NCI-H510A treated with DMSO at 0.1 percent for 48 hours (cell line): ENCODE data around the gene MZB1.
"Not testable (repeated sequence)": the region's sequence is repeated elsewhere in the genome, so short reads cannot be mapped to it uniquely, and the experiment has no call there.

Experiments
- DNase-seq: peaks from one replicate; lab custom pipeline; 2025; lab: John Stamatoyannopoulos, UW

The MZB1 gene

GRCh38 chr5:139391570-139392323 lies 2.0 kb upstream of the MZB1 start:
- peak; percentile 5 for DNase-seq

- no peak for DNase-seq
Measured at GRCh38 chr5:139390639-139391569, 1.2 kb upstream of the MZB1 start.

DNA sequence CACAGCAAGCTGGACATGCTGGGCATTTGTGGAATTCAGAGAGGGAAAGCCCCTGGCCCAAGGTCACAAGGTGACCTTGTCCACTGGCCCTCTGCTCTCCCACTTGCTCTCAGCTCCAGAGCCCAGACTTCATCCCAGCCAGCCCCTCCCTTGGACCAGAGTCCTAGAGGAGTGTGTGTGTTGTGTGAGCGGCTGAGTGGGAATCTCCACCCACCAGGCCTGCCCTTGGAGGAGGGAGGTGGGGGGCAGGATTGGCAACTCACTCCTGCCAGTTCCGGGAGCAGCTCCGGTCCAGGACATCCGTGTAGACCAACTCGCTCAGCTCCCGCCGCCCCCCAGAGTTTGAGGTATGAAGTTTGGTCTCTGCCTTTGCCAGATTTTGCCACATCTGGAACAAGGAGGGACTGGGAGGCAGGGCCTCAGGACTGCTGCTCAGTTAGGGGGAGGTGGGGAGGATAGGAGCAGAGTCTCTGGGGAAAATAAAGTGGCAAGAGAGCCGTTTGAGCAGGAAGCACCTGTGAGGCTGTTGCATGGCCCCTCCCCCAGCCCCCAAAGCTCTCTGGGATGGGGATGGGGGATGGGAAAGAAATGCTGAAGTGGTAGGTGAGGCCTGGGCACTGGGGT lies 1.4 kb downstream of the MZB1 start:
- peak; percentile 57 for DNase-seq

- DNase-seq = no peak
Measured at GRCh38 chr5:139387611-139388197, 2.0 kb downstream of the MZB1 start.

DNA sequence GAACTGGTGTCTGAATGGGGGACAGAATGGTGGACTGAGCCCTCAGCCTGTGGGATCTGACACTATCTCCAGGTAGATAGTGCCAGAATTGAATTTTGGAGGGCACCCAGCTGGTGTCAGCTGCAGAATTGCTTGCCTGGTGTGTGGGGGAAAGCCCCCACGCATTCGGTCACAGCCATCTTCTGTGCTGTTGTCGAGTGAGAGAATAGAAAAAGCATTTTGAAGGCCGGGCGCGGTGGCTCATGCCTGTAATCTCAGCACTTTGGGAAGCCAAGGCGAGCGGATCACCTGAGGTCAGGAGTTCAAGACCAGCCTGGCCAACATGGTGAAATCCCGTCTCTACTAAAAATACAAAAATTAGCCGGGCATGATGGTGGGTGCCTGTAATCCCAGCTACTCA lies 2.8 kb downstream of the MZB1 start:
- not testable (repeated sequence) for DNase-seq

GRCh38 chr5:139386050-139386438 lies 3.7 kb downstream of the MZB1 start:
- DNase-seq = no peak

DNA sequence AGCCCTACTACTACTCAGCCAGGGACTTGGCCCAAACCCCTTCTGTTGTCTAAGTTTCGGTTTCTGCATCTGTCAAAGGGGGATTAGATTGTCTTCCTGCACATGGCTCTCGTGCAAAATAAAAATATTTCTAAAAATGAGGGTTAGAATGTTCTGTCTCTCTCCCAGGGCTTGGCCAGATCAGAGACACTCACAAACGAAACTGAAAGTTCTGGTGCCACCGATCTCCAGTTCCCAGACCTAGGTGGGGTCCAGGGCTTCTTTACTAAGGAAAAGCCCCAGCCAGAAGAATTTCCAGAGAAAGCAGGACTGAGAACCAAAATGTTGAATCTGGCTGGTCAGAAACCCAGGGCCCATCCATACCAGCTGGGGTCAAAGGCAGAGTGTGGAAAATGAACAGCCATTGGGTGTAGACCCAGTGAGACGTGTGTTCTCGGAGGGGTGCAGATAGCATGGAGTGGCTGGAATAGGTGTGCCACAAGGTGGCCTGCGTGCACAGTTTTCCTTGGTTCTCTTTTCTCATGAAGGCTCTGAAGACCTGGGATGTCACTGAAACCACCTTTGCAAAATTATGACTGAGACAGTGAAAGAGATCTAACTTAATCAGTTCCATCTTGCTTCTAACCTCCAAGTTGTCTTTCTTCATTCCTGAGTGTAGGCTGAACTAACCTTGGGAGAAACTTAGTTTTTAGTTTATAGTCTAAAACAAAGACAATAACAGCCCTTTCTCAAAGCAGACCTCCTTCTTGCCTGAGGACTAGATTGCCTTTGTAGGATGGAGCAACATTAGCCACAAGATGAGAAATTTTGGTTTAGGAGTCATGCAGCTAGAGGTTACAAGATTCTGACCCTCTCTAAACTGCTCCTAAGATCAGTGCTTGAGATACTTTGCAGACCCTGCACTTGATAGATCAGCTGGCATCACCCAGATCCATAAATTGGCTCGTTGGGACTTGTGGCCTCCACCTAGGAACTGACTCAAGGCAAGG lies 4.4 kb downstream of the MZB1 start:
- no peak for DNase-seq

DNA sequence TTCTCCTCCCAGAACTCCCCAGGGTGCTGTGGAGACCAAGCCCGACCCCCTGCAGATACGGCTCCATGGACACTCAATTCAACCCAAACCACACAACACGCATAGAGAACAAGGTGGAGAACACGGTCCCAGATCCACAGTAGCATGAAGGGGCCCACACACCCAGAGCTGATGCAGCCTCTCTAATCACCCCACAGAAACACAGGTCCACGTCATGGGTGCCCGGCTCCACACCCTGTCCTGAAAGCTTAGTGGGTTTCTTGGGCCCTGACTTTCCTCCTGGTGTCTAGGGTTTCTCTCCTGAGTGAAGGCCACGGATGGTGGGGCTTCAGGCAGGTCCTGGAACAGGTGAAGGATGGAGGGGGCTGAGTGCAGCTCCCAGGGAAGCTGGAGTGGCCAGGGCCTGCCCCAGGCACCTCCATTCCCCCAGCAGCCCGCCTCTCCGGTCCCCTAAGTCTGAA lies 5.1 kb downstream of the MZB1 start:
- DNase-seq = no peak

- no peak for DNase-seq
Measured at GRCh38 chr5:139383993-139384590, 5.6 kb downstream of the MZB1 start.

DNA sequence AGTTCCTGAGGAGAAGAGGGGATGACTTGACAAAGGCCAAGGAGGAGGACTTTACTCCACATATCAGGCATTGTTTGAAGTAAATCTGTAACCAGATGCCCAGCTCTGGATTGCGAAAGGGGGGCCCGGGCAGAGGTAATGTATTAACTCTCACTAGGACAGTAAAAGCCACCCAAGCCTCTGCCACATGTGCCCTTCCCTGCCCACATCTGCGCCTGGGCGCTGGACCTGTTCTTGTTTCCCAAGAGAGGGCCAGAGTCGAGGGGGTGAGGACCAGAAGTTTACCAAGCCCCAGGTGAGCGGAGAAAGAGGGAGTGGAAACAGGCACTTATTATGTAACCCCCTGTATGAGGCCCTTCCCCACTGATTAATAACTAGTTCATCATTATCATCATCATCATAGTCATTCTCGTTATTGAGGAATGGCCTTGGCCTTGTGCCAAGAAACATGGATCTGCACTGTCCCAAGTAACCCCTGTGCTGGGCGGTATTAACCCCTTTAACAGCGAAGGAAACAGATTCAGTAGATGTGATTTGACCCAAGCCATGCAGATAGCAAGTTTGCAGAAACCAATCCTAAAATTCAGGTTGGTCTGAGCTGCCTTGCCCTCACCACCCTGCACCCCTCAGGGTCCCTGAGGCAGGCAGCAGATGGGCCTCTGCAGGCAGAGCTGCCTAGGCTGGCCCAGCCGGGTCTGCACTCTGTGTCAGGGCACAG lies 6.3 kb downstream of the MZB1 start, which contains the start of gene SLC23A1:
Gene SLC23A1, minus strand, starts transcription at position 23 of the 718 bp plus-strand sequence. CDS start 44 bp downstream, outside the sequence.
- no peak for DNase-seq

GRCh38 chr5:139382807-139383206 lies 6.9 kb downstream of the MZB1 start:
- no peak for DNase-seq

DNA sequence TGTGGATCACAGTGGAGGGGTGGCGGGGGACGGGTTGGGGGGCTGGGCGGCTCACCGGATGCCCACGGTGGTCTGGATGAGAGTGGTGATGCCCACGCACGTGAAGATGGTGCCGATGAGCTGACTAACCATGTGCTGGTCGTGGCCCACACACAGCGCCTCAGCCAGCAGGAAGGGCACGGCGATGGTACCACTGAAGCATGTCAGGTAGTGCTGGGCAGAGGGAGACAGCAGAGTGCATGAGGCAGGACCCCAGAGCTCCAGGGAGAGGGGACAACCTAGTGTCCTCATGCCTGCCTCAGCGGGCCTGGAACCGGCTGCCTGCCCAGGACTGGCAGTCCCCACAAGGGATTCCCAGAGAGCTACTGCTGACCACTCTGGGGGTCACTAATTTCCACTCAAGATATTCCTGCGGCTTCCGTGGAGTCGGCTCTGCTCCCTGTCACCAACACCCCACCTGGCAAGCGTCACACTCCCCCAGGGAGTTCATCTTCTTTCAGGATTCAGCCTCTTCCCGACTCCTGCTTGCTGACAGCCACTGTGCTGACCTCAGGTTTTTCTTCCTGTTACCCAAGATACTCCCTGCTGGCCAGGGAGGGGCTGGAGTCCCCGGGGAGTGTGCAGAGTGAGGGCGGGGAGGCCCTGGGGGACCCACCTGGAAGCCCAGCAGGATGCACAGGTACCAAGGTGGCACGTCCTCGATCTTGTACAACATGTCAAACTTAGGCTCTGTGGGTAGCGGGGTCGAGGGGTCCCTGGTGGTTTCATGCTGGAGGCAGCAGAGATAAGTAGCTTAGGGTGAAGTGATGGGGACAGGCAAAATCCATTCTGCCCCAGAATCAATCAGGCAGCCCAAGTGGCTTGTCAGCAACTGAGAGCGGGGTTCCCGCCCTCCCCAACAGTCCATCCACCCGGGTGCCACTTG lies 7.6 kb downstream of the MZB1 start:
- no peak for DNase-seq

GRCh38 chr5:139379626-139380449 lies 9.9 kb downstream of the MZB1 start:
- no peak for DNase-seq

GRCh38 chr5:139378941-139379361 lies 10.8 kb downstream of the MZB1 start:
- no peak for DNase-seq

- DNase-seq = no peak
Measured at GRCh38 chr5:139378101-139378825, 11.4 kb downstream of the MZB1 start.

DNA sequence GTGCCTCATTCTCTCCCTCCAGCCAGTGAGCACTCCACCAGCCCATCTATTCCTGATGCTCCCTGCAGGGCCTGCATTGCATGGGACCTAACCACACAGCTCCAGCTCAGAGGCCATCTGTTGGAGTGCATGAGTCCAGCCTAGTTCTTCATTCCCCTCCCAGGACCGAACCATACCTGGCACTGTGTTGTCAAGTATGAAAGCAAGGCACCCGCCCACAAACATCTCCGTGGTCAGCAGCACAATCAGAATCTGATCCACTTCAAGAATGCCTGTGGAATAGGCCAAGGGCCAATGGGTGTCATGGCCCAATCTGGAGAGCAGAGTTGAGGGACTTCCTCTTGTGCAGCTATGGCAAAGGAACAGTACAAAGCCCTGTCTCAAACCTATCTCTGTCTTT lies 12.5 kb downstream of the MZB1 start:
- no peak for DNase-seq

- no peak for DNase-seq
Measured at GRCh38 chr5:139376364-139376763, 13.3 kb downstream of the MZB1 start.
